ENCODE results near the gene FPR2. TPM values are rescaled to one million over a fixed set of nuclear protein-coding genes. Genes with fewer than 3 reads are reported as not detected.

FPR2 gene
- total and polyA plus RNA-seq, 12 donors: 0.17 to 5.8 (median 0.64) TPM; not detected in 1

GRCh38 chr19:51807111-51807701 is 46.2 kb downstream of the FPR2 start:
- no peaks in the 10 kb centered on the region for H3K9me3 ChIP-seq
- H3K4me3 ChIP-seq: no peak overlapping the region
- ATAC-seq: peak in 2 of 8 donors; percentile 35
- DNase-seq: no peak
- H3K27me3 ChIP-seq: no peaks in the 10 kb centered on the region
- H3K36me3 ChIP-seq: no peaks in the 10 kb centered on the region
- peak overlapping the region in 1 of 10 donors; percentile 86 for H3K27ac ChIP-seq
- peaks cover 0 to 78% (median 22%) of the 10 kb centered on the region in 9 donors for H3K4me1 ChIP-seq
- no peak for TF ChIP-seq CTCF (IDR thresholded peaks at IDR 0.05)
- 25 to 32% methylated on average over 6 of the region's 6 CpGs for WGBS, 2 donors
- intact Hi-C loops (cut with DNase I): loop anchor here in 2 of 10 donors (10.0 kb wide), 2 partner anchors 102 to 122 kb away; no protein-coding TSS in a partner anchor

- DNase-seq: no peak
- Histone ChIP-seq H3K4me1 (peaks cover 0 to 74% (median 22%) of the 10 kb centered on the region in 9 donors), H3K27ac (peak overlapping the region in 1 of 10 donors; percentile 50), H3K9me3 (no peaks in the 10 kb centered on the region), H3K36me3 (no peaks in the 10 kb centered on the region), H3K4me3 (no peak overlapping the region), H3K27me3 (no peaks in the 10 kb centered on the region)
- intact Hi-C loops (cut with DNase I): loop anchor here in 2 of 10 donors (10.0 kb wide), 2 partner anchors 103 to 123 kb away; no protein-coding TSS in a partner anchor
- WGBS, 2 donors: 87 to 88% methylated on average over 2 of the region's 2 CpGs
- no peak for ATAC-seq
- TF ChIP-seq CTCF (IDR thresholded peaks at IDR 0.05): no peak
Observed at GRCh38 chr19:51807925-51808324, 46.9 kb downstream of the FPR2 start.

- TF ChIP-seq CTCF (IDR thresholded peaks at IDR 0.05): peak in 6 of 9 donors; percentile 19 to 48 (median 39)
- Histone ChIP-seq H3K9me3 (no peaks in the 10 kb centered on the region), H3K27ac (peak overlapping the region in 2 of 10 donors; percentile 50 to 52), H3K4me3 (no peak overlapping the region), H3K36me3 (no peaks in the 10 kb centered on the region), H3K4me1 (peaks cover 0 to 69% (median 22%) of the 10 kb centered on the region in 9 donors), H3K27me3 (no peaks in the 10 kb centered on the region)
- 61 to 64% methylated on average over 8 of the region's 8 CpGs for WGBS, 2 donors
- ATAC-seq (peak in 5 of 8 donors; percentile 16 to 60 (median 33)), DNase-seq (peak in 1 of 2 donors; percentile 34)
- intact Hi-C loops (cut with DNase I): loop anchor here in 2 of 10 donors (10.0 kb wide), 2 partner anchors 104 to 124 kb away; no protein-coding TSS in a partner anchor
Observed at GRCh38 chr19:51808333-51808986, 47.5 kb downstream of the FPR2 start.

GRCh38 chr19:51809787-51810186 is 48.8 kb downstream of the FPR2 start:
- WGBS, 2 donors: 56 to 64% methylated on average over 4 of the region's 4 CpGs
- Histone ChIP-seq H3K27ac (peak overlapping the region in 3 of 10 donors; percentile 44 to 71 (median 52)), H3K9me3 (peaks cover 0 to 6% (median 0%) of the 10 kb centered on the region in 11 donors), H3K27me3 (no peaks in the 10 kb centered on the region), H3K4me3 (no peak overlapping the region), H3K36me3 (no peaks in the 10 kb centered on the region), H3K4me1 (peaks cover 0 to 60% (median 19%) of the 10 kb centered on the region in 9 donors)
- TF ChIP-seq CTCF (IDR thresholded peaks at IDR 0.05): no peak
- peak in 2 of 8 donors; percentile 55 to 72 for ATAC-seq
- intact Hi-C loops (cut with DNase I): loop anchor here in 4 of 10 donors (5.0 to 10.0 kb wide), 4 partner anchors 95 to 125 kb away; no protein-coding TSS in a partner anchor
- peak in 1 of 2 donors; percentile 31 for DNase-seq

Measured in heart right ventricle (tissue), 16 donors.